H1 (cell line): Measurements from ENCODE around the gene CRYGS. TPM values are rescaled to one million over a fixed set of nuclear protein-coding genes. Genes with fewer than 3 reads are reported as not detected.

ENCODE experiments used
- CTCF ChIA-PET: fragments of 300-600 bp; sonication (Branson Sonifier 250); formaldehyde crosslinking; loops from one replicate; lab custom pipeline; 2021; ENCODE audit not compliant: partially characterized antibody; lab: Charles Lee
- POLR2A ChIA-PET: fragments of 300-600 bp; sonication (Branson Sonifier 250); formaldehyde crosslinking; loops from one replicate; lab custom pipeline; 2021; ENCODE audit warnings: inconsistent platforms; ENCODE audit not compliant: partially characterized antibody; lab: Charles Lee
- DNase-seq, 2 experiments: peaks; one replicate each; pipeline versions ENCODE4 v3.0.0 to v3.0.0-alpha.2; 2010 to 2022; ENCODE audit warnings: low spot score in 2 of 2, low read depth in 1 of 2, mixed read lengths in 1 of 2
- FAIRE-seq: peaks from 2 replicates; lab custom pipeline; 2011; peaks lifted over from hg19 to GRCh38; lab: Jason Lieb, UNC
- H2AFZ ChIP-seq: 2 replicates; pipeline ENCODE4 v1.8.1; 2012; ENCODE audit warnings: low read length, inconsistent platforms
- H2AK5ac ChIP-seq: 2 replicates; pipeline ENCODE4 v1.6.1; 2013; ENCODE audit warnings: low read depth, low read length
- H2BK120ac ChIP-seq: replicated peaks from 2 replicates; pipeline ENCODE3; 2013; ENCODE audit warnings: low read depth, low read length, inconsistent platforms
- H2BK12ac ChIP-seq: 2 replicates; pipeline ENCODE4 v1.6.1; 2013; ENCODE audit warnings: low read depth, low read length
- H2BK15ac ChIP-seq: 2 replicates; pipeline ENCODE4 v1.6.1; 2013; ENCODE audit warnings: low read length
- H2BK20ac ChIP-seq: 2 replicates; pipeline ENCODE4 v1.6.1; 2013; ENCODE audit warnings: low read length
- H2BK5ac ChIP-seq: 2 replicates; pipeline ENCODE4 v1.6.1; 2013; ENCODE audit warnings: low read depth, low read length
- H3K14ac ChIP-seq: 2 replicates; pipeline ENCODE4 v1.6.1; 2013; ENCODE audit warnings: inconsistent platforms; ENCODE audit not compliant: insufficient read length
- H3K18ac ChIP-seq: 2 replicates; pipeline ENCODE4 v1.6.1; 2013; ENCODE audit warnings: low read length; ENCODE audit errors: extremely low read depth
- H3K23ac ChIP-seq: 2 replicates; pipeline ENCODE4 v1.6.1; 2013; ENCODE audit warnings: inconsistent platforms; ENCODE audit not compliant: insufficient read length
- H3K23me2 ChIP-seq: 2 replicates; pipeline ENCODE4 v1.6.1; 2013; ENCODE audit warnings: low read depth, low read length
- H3K27ac ChIP-seq: 2 replicates; pipeline ENCODE4 v1.6.1; 2011; ENCODE audit warnings: low read depth, low read length, inconsistent platforms
- H3K27me3 ChIP-seq, 4 experiments: replicated peaks in 1 of 4; 1 replicate in 1 of 4; 2 replicates in 3 of 4; pipeline versions ENCODE4 v1.6.1 to v1.8.1; 2011 to 2013; ENCODE audit warnings: low read length in 3 of 4, mild to moderate bottlenecking in 3 of 4, inconsistent platforms in 2 of 4, mixed read lengths in 2 of 4, moderate library complexity in 1 of 4; ENCODE audit not compliant: control insufficient read depth in 3 of 4, insufficient read depth in 3 of 4; ENCODE audit errors: extremely low read depth in 1 of 4
- H3K36me3 ChIP-seq, 4 experiments: 2 replicates each; pipeline versions ENCODE4 v1.6.1 to v1.8.1; 2011 to 2013; ENCODE audit warnings: mild to moderate bottlenecking in 4 of 4, low read length in 3 of 4, moderate library complexity in 2 of 4, control low read depth in 1 of 4, inconsistent platforms in 1 of 4; ENCODE audit not compliant: insufficient read depth in 4 of 4, control insufficient read depth in 2 of 4
- H3K4ac ChIP-seq: replicated peaks from 2 replicates; pipeline ENCODE3; 2013; ENCODE audit warnings: low read length, low read depth, mixed read lengths, inconsistent platforms; ENCODE audit not compliant: insufficient read length
- H3K4me1 ChIP-seq, 4 experiments: replicated peaks in 1 of 4; 1 replicate in 1 of 4; 2 replicates in 3 of 4; pipeline versions ENCODE4 v1.6.1 to v1.8.1; 2011 to 2013; ENCODE audit warnings: low read length in 3 of 4, inconsistent platforms in 2 of 4, mixed read lengths in 1 of 4; ENCODE audit not compliant: insufficient read depth in 4 of 4, control insufficient read depth in 3 of 4
- H3K4me2 ChIP-seq, 2 experiments: 2 replicates each; pipeline versions ENCODE4 v1.6.1 to v1.8.1; 2011 to 2013; ENCODE audit warnings: low read depth in 2 of 2, low read length in 2 of 2, control low read depth in 1 of 2, inconsistent platforms in 1 of 2, mild to moderate bottlenecking in 1 of 2; ENCODE audit not compliant: insufficient read depth in 1 of 2
- H3K4me3 ChIP-seq, 4 experiments: fragments of 200-600, 300-600 bp in 1 of 4; sonication (generic), shearing (Covaris generic), sonication (Bioruptor Twin) in 1 of 4; 2 replicates each; pipeline versions ENCODE4 v1.5.1 to v1.8.1; 2011 to 2016; ENCODE audit warnings: low read length in 4 of 4, low read depth in 3 of 4, control low read depth in 2 of 4, inconsistent platforms in 2 of 4, mild to moderate bottlenecking in 2 of 4, mixed read lengths in 1 of 4, moderate library complexity in 1 of 4; ENCODE audit not compliant: insufficient read depth in 2 of 4; ENCODE audit errors: extremely low read depth in 1 of 4
- H3K56ac ChIP-seq: replicated peaks from 2 replicates; pipeline ENCODE3; 2013; ENCODE audit warnings: low read depth, mild to moderate bottlenecking, mixed read lengths, low read length, inconsistent platforms; ENCODE audit not compliant: insufficient read length
- H3K79me1 ChIP-seq: 2 replicates; pipeline ENCODE4 v1.6.1; 2013; ENCODE audit warnings: low read depth, low read length, control low read depth
- H3K79me2 ChIP-seq, 2 experiments: 2 replicates each; pipeline versions ENCODE4 v1.6.1 to v1.8.1; 2012 to 2013; ENCODE audit warnings: low read length in 2 of 2, mild to moderate bottlenecking in 2 of 2, inconsistent platforms in 1 of 2; ENCODE audit not compliant: insufficient read depth in 2 of 2, control insufficient read depth in 1 of 2
- H3K9ac ChIP-seq, 4 experiments: replicated peaks in 1 of 4; 1 replicate in 1 of 4; 2 replicates in 3 of 4; pipeline versions ENCODE4 v1.6.1 to v1.8.1; 2011 to 2013; ENCODE audit warnings: low read depth in 3 of 4, low read length in 3 of 4, control low read depth in 2 of 4, mild to moderate bottlenecking in 2 of 4, moderate library complexity in 2 of 4, inconsistent platforms in 1 of 4; ENCODE audit errors: extremely low read depth in 1 of 4
- H3K9me3 ChIP-seq, 2 experiments: 2 replicates each; pipeline versions ENCODE4 v1.6.1 to v1.8.1; 2012 to 2013; ENCODE audit warnings: mild to moderate bottlenecking in 2 of 2, moderate library complexity in 2 of 2, control low read depth in 1 of 2, inconsistent platforms in 1 of 2, low read depth in 1 of 2, low read length in 1 of 2, mixed read lengths in 1 of 2; ENCODE audit not compliant: insufficient read depth in 2 of 2
- H4K20me1 ChIP-seq, 2 experiments: replicated peaks in 1 of 2; 2 replicates each; pipeline versions ENCODE3 to v1.8.1; 2011 to 2013; ENCODE audit warnings: inconsistent platforms in 2 of 2, low read length in 2 of 2, mild to moderate bottlenecking in 1 of 2; ENCODE audit not compliant: insufficient read depth in 2 of 2, control insufficient read depth in 1 of 2
- H4K5ac ChIP-seq: 2 replicates; pipeline ENCODE4 v1.6.1; 2013; ENCODE audit warnings: low read length, low read depth, mixed read lengths, inconsistent platforms; ENCODE audit not compliant: insufficient read length
- H4K8ac ChIP-seq: 2 replicates; pipeline ENCODE4 v1.8.0; 2013; ENCODE audit warnings: mild to moderate bottlenecking, moderate library complexity, low read length, inconsistent platforms; ENCODE audit not compliant: insufficient read depth; ENCODE audit errors: extremely low read depth
- H4K91ac ChIP-seq: replicated peaks from 2 replicates; pipeline ENCODE3; 2013; ENCODE audit warnings: low read length, mixed read lengths, inconsistent platforms; ENCODE audit not compliant: insufficient read length
- BACH1 ChIP-seq: IDR thresholded peaks from 2 replicates; pipeline ENCODE4 v1.6.1; 2012; ENCODE audit warnings: low read length, improper control_type of control experiment
- CBX5 ChIP-seq: fragments of 300-800, 300-1000 bp; sonication (generic); IDR thresholded peaks from 2 replicates; pipeline ENCODE4 v1.7.1; 2016; ENCODE audit warnings: antibody characterized with exemption, low read length, low read depth
- CEBPB ChIP-seq: IDR thresholded peaks from 2 replicates; pipeline ENCODE4 v1.6.1; 2012; ENCODE audit warnings: low read depth, low read length
- CTBP2 ChIP-seq: IDR thresholded peaks from 2 replicates; pipeline ENCODE4 v1.7.0; 2011; ENCODE audit warnings: borderline replicate concordance, mild to moderate bottlenecking, moderate library complexity, mixed read lengths, low read length; ENCODE audit not compliant: insufficient read depth, insufficient read length
- MAFK ChIP-seq: IDR thresholded peaks from 2 replicates; pipeline ENCODE4 v1.6.1; 2012; ENCODE audit warnings: low read depth, mild to moderate bottlenecking, improper control_type of control experiment, low read length
- PHF8 ChIP-seq: fragments of 200-600 bp; sonication (generic); conservative IDR thresholded peaks from 2 replicates; pipeline ENCODE4 v1.7.1; 2012; ENCODE audit warnings: low read depth, mild to moderate bottlenecking, inconsistent platforms, low read length, moderate library complexity
- POU5F1 ChIP-seq: IDR thresholded peaks from 2 replicates; pipeline ENCODE4 v1.6.1; 2011; ENCODE audit warnings: low read depth, mild to moderate bottlenecking, low read length, moderate library complexity
- SIN3A ChIP-seq, 2 experiments: IDR thresholded peaks in 1 of 2; conservative IDR thresholded peaks in 1 of 2; 2 replicates each; pipeline ENCODE4 v1.6.1; 2011 to 2012; ENCODE audit warnings: low read length in 2 of 2, improper control_type of control experiment in 1 of 2, low read depth in 1 of 2, mild to moderate bottlenecking in 1 of 2
- SUZ12 ChIP-seq: fragments of 200-600 bp; sonication (generic); IDR thresholded peaks from 2 replicates; pipeline ENCODE4 v1.6.1; 2012; ENCODE audit warnings: mild to moderate bottlenecking, inconsistent platforms, low read length, moderate library complexity, mixed read lengths
- whole genome bisulfite sequencing, 2 experiments: shearing (Covaris generic) in 1 of 2; methylation state at CpG; one replicate each; pipeline versions ENCODE4 v1.1.6 to v1.1.7; 2013 to 2015; ENCODE audit warnings: low lambda C conversion rate in 2 of 2, mixed read lengths in 2 of 2, inconsistent platforms in 1 of 2, low coverage in 1 of 2, missing lambda C conversion rate in 1 of 2; ENCODE audit not compliant: insufficient replicate concordance in 2 of 2, insufficient coverage in 1 of 2, insufficient read length in 1 of 2; ENCODE audit errors: extremely low coverage in 1 of 2, missing lambda C conversion rate in 1 of 2; 5-methylcytosine and 5-hydroxymethylcytosine counted together
- polyA plus RNA-seq, 7 experiments: library from polyadenylated mRNA; depleted of rRNA in 3 of 7; stranded (reverse) in 5 of 7; unstranded in 2 of 7; fragments of >200 nt in 5 of 7; fragments of 200-250 nt in 2 of 7; gene quantifications; 1 replicate in 5 of 7; 2 replicates in 1 of 7; 4 replicates in 1 of 7; pipeline versions ENCODE4 v1.2.1 to v1.2.3, GENCODE V29; 2011 to 2013; ENCODE audit warnings: missing spikeins in 2 of 7, mixed read lengths in 2 of 7
- total RNA-seq: library from RNA; stranded (reverse); fragmentation: NEBNext Ultra II Directional; extraction: Animal tissue kit (Norgen Biotek cat#: 25700); gene quantifications from 2 replicates; pipeline ENCODE4 v1.2.1, GENCODE V29; 2021
- TF ChIP-seq, protein P1 (sequence below), 3 experiments: IDR thresholded peaks; 1 replicate in 2 of 3; 2 replicates in 1 of 3; pipeline versions ENCODE4 v1.5.1 to v1.6.1; 2011; ENCODE audit warnings: low read length in 3 of 3, mild to moderate bottlenecking in 3 of 3, inconsistent platforms in 2 of 3, low read depth in 1 of 3, moderate library complexity in 1 of 3; ENCODE audit not compliant: insufficient read depth in 1 of 3; ENCODE audit errors: control extremely low read depth in 1 of 3
- TF ChIP-seq, protein P2 (sequence below): IDR thresholded peaks from 2 replicates; pipeline ENCODE4 v1.6.1; 2012; ENCODE audit warnings: inconsistent platforms

CRYGS gene
- total and polyA plus RNA-seq, 2 of the 8 experiments (the other 6 are each of a cell fraction or from before 2014, with no cell fraction given), result 1.5 to 1.8 TPM

DNA sequence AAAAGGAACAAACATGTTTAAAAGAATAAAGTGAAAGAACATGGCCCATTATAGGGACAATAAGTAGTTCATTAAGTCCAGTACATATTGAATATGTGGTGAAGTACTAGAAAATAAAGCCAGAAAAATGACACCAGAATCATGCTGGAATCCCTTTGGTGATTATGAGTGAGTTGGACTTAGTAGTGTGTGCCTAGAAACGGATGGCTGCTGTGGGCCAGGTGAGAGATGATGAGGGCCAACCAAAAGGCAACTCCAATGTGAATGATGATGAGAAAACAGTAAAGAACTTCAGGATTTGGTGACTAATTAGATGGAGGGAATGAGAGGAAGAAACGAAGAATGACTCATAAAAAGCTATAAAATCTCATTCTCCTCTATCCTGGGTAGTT is 3.3 kb downstream of the CRYGS start:
- H3K14ac ChIP-seq, result no peak overlapping the region
- no peak overlapping the region for H3K56ac ChIP-seq
- no peak overlapping the region for H2AK5ac ChIP-seq
- H2BK5ac ChIP-seq, result no peak overlapping the region
- H3K79me2 ChIP-seq, result no peaks in the 10 kb centered on the region
- no peak overlapping the region for H3K23ac ChIP-seq
- no peaks in the 10 kb centered on the region for H3K23me2 ChIP-seq
- no peaks in the 10 kb centered on the region for H3K9me3 ChIP-seq
- ChIA-PET CTCF (interaction anchor here (0.6 to 11.7 kb wide), 55 partner anchors 8 to 562 kb away, joined by 3 to 146 read pairs (median 5); no protein-coding TSS in a partner anchor), POLR2A (interaction anchor here (0.5 to 1.4 kb wide), 4 partner anchors 22 to 243 kb away, joined by 3 to 7 read pairs (median 4); partner anchors contain the start of genes EIF4A2 and TBCCD1)
- H3K27ac ChIP-seq, result no peak overlapping the region
- H3K4me1 ChIP-seq, result no peaks in the 10 kb centered on the region
- H3K18ac ChIP-seq, result no peak overlapping the region
- no peaks in the 10 kb centered on the region for H3K36me3 ChIP-seq
- no peak overlapping the region for H2BK12ac ChIP-seq
- no peak overlapping the region for H2BK20ac ChIP-seq
- no peaks in the 10 kb centered on the region for H3K27me3 ChIP-seq
- no peak overlapping the region for H3K9ac ChIP-seq
- no peak overlapping the region for H2AFZ ChIP-seq
- H4K5ac ChIP-seq, result no peak overlapping the region
- WGBS, 2 experiments, result 51% methylated on average over 2 of the region's 2 CpGs; no CpG with 5 or more reads in 1 of the 2 experiments
- no peak overlapping the region for H4K8ac ChIP-seq
- no peak for FAIRE-seq
- no peak overlapping the region for H3K4me2 ChIP-seq
- H3K79me1 ChIP-seq, result no peaks in the 10 kb centered on the region
- no peak for DNase-seq
- no peaks in the 10 kb centered on the region for H4K20me1 ChIP-seq
- no peak overlapping the region for H3K4me3 ChIP-seq
- H3K4ac ChIP-seq, result no peak overlapping the region
- no peak overlapping the region for H2BK120ac ChIP-seq
- H4K91ac ChIP-seq, result no peak overlapping the region
- no peak overlapping the region for H2BK15ac ChIP-seq
- TF ChIP-seq CTBP2, result no peak
- TF ChIP-seq MAFK, result no peak
- TF ChIP-seq SIN3A (conservative IDR thresholded peaks at IDR 0.05 in 1 of 2, IDR thresholded peaks at IDR 0.05 in 1 of 2; ENCODE audit: low read depth in 1 of 2, low read length in 2 of 2), result no peak
- no peak for TF ChIP-seq SUZ12
- TF ChIP-seq POU5F1, result no peak
- no peak for TF ChIP-seq CEBPB
- TF ChIP-seq BACH1, result no peak
- TF ChIP-seq, protein P1, sequence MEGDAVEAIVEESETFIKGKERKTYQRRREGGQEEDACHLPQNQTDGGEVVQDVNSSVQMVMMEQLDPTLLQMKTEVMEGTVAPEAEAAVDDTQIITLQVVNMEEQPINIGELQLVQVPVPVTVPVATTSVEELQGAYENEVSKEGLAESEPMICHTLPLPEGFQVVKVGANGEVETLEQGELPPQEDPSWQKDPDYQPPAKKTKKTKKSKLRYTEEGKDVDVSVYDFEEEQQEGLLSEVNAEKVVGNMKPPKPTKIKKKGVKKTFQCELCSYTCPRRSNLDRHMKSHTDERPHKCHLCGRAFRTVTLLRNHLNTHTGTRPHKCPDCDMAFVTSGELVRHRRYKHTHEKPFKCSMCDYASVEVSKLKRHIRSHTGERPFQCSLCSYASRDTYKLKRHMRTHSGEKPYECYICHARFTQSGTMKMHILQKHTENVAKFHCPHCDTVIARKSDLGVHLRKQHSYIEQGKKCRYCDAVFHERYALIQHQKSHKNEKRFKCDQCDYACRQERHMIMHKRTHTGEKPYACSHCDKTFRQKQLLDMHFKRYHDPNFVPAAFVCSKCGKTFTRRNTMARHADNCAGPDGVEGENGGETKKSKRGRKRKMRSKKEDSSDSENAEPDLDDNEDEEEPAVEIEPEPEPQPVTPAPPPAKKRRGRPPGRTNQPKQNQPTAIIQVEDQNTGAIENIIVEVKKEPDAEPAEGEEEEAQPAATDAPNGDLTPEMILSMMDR (IDR thresholded peaks at IDR 0.05; ENCODE audit: control extremely low read depth in 1 of 3, insufficient read depth in 1 of 3, low read depth in 1 of 3, low read length in 3 of 3), result no peak
- TF ChIP-seq PHF8, result no peak
- TF ChIP-seq, protein P2, sequence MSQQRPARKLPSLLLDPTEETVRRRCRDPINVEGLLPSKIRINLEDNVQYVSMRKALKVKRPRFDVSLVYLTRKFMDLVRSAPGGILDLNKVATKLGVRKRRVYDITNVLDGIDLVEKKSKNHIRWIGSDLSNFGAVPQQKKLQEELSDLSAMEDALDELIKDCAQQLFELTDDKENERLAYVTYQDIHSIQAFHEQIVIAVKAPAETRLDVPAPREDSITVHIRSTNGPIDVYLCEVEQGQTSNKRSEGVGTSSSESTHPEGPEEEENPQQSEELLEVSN, result no peak
- TF ChIP-seq CBX5, result no peak
